OCI-M2 (cell line): ENCODE data around the gene PEX7.
A peak's percentile ranks its signal among the peaks of the same experiment; 100 is the strongest.
"Not testable (repeated sequence)": the region's sequence is repeated elsewhere in the genome, so short reads cannot be mapped to it uniquely, and the experiment has no call there.

Source experiments
- DNase-seq: peaks from one replicate; lab custom pipeline; 2025; ENCODE audit not compliant: unreplicated experiment; lab: John Stamatoyannopoulos, UW

Gene PEX7

GRCh38 chr6:136949957-136950356 is 127.6 kb downstream of the PEX7 start:
- not testable (repeated sequence) for DNase-seq

GRCh38 chr6:136950436-136951126 is 128.2 kb downstream of the PEX7 start:
- DNase-seq = no peak

GRCh38 chr6:136952714-136953260 is 130.4 kb downstream of the PEX7 start:
- DNase-seq = no peak

GRCh38 chr6:136955123-136955522 is 132.7 kb downstream of the PEX7 start:
- no peak for DNase-seq

- DNase-seq = peak; percentile 78
These were observed 134.5 kb downstream of the PEX7 start for GRCh38 chr6:136956590-136957544.

GRCh38 chr6:136958168-136958567 is 135.8 kb downstream of the PEX7 start:
- no peak for DNase-seq

GRCh38 chr6:136959471-136959891 is 137.1 kb downstream of the PEX7 start:
- peak; percentile 58 for DNase-seq

- not testable (repeated sequence) for DNase-seq
These were observed 137.5 kb downstream of the PEX7 start for GRCh38 chr6:136959935-136960334.

GRCh38 chr6:136960781-136961180 is 138.4 kb downstream of the PEX7 start:
- peak; percentile 31 for DNase-seq

- no peak for DNase-seq
These were observed 139.5 kb downstream of the PEX7 start for GRCh38 chr6:136961848-136962247.

GRCh38 chr6:136962661-136963060 is 140.3 kb downstream of the PEX7 start:
- peak; percentile 59 for DNase-seq

GRCh38 chr6:136963259-136963658 is 140.9 kb downstream of the PEX7 start:
- DNase-seq = no peak
